ENCODE results near the gene ARHGEF4. TPM values are rescaled to one million over a fixed set of nuclear protein-coding genes. Genes with fewer than 3 reads are reported as not detected.

The ARHGEF4 gene
- total and polyA plus RNA-seq, 2 experiments from 2014 or later = 4.6 to 16.6 TPM

DNA sequence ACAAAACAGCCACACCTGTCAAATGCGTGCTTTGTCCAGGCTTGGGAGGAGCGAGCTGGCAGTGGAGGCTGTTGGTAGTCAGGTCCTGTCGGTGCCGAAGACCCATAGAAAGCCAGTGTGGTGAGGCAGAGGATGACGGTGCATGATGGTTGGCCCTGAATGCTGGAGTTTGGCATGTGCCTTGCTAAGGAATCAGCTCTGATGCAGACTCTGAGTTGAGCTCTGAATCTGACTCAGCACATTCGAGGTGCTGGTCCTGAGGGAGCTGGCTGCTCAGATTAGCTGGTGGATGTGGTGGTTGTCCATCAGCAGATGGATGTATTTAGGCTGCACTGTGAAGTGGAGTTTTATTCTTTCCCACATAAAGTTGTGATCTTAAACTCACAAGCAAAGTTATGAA lies 111.3 kb downstream of the ARHGEF4 start (continued):
- TF ChIP-seq, protein P1, sequence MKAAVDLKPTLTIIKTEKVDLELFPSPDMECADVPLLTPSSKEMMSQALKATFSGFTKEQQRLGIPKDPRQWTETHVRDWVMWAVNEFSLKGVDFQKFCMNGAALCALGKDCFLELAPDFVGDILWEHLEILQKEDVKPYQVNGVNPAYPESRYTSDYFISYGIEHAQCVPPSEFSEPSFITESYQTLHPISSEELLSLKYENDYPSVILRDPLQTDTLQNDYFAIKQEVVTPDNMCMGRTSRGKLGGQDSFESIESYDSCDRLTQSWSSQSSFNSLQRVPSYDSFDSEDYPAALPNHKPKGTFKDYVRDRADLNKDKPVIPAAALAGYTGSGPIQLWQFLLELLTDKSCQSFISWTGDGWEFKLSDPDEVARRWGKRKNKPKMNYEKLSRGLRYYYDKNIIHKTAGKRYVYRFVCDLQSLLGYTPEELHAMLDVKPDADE (IDR thresholded peaks at IDR 0.05) = no peak

- H4K20me1 ChIP-seq (replicated peaks; ENCODE audit: insufficient read depth) = no peaks in the 10 kb centered on the region
- no peak overlapping the region for H3K4me2 ChIP-seq
- H3K4me1 Mint-ChIP-seq = 0 out of 3 replicates have a peak, but pooled peaks cover 4% of the 10 kb centered on the region
- no peaks in the 10 kb centered on the region for H3K36me3 ChIP-seq (ENCODE audit: insufficient read depth)
- peaks cover 16% of the 10 kb centered on the region for H3K9me3 Mint-ChIP-seq
- no peak for ATAC-seq
- no peaks in the 10 kb centered on the region for H3K9me2 ChIP-seq (ENCODE audit: insufficient read depth)
- H3K36me3 Mint-ChIP-seq (ENCODE audit: low read depth) = peaks cover 20% of the 10 kb centered on the region
- H3K27ac Mint-ChIP-seq = no peak overlapping the region
- no peaks in the 10 kb centered on the region for H3K4me1 ChIP-seq (ENCODE audit: insufficient read depth)
- H3F3A ChIP-seq (replicated peaks; ENCODE audit: low read depth) = no peaks in the 10 kb centered on the region
- no peak overlapping the region for H3K4me3 Mint-ChIP-seq
- no peak overlapping the region for H3K4me3 ChIP-seq
- H3K79me2 ChIP-seq (replicated peaks; ENCODE audit: insufficient read depth) = no peaks in the 10 kb centered on the region
- no peak for DNase-seq (ENCODE audit: low spot score)
- TF ChIP-seq EZH2 (IDR thresholded peaks at IDR 0.05; ENCODE audit: low read depth, unreplicated experiment) (no peak), STAT1 (IDR thresholded peaks at IDR 0.05; ENCODE audit: unreplicated experiment) (no peak), EZH2phosphoT487 (IDR thresholded peaks at IDR 0.05; ENCODE audit: unreplicated experiment) (no peak), NANOG (IDR thresholded peaks at IDR 0.05; ENCODE audit: borderline replicate concordance) (no peak), REST (IDR thresholded peaks at IDR 0.05; ENCODE audit: unreplicated experiment) (no peak), CREB1 (CRISPR knock-in tag; IDR thresholded peaks at IDR 0.05; ENCODE audit: low read depth) (no peak), ZNF462 (CRISPR knock-in tag; IDR thresholded peaks at IDR 0.05) (no peak)
- TF ChIP-seq, protein P1 (IDR thresholded peaks at IDR 0.05) = no peak
- TF ChIP-seq, protein P2, sequence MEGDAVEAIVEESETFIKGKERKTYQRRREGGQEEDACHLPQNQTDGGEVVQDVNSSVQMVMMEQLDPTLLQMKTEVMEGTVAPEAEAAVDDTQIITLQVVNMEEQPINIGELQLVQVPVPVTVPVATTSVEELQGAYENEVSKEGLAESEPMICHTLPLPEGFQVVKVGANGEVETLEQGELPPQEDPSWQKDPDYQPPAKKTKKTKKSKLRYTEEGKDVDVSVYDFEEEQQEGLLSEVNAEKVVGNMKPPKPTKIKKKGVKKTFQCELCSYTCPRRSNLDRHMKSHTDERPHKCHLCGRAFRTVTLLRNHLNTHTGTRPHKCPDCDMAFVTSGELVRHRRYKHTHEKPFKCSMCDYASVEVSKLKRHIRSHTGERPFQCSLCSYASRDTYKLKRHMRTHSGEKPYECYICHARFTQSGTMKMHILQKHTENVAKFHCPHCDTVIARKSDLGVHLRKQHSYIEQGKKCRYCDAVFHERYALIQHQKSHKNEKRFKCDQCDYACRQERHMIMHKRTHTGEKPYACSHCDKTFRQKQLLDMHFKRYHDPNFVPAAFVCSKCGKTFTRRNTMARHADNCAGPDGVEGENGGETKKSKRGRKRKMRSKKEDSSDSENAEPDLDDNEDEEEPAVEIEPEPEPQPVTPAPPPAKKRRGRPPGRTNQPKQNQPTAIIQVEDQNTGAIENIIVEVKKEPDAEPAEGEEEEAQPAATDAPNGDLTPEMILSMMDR (conservative IDR thresholded peaks at IDR 0.05; ENCODE audit: low read depth in 2 of 2) = no peak
- no peaks in the 10 kb centered on the region for H3K27me3 ChIP-seq (ENCODE audit: insufficient read depth)
- no peak overlapping the region for H3K27ac ChIP-seq (ENCODE audit: low read depth)
- H2AFZ ChIP-seq = no peak overlapping the region
- peaks cover 2% of the 10 kb centered on the region for H3K27me3 Mint-ChIP-seq (ENCODE audit: insufficient read depth, low read depth, poor library complexity)
These were observed 113.2 kb downstream of the ARHGEF4 start for GRCh38 chr2:130949954-130950353.

Measured in GM23338 (cell line).